ENCODE data around the gene KCNJ4.
"Not testable (repeated sequence)": the region's sequence is repeated elsewhere in the genome, so short reads cannot be mapped to it uniquely, and the experiment has no call there.

Gene KCNJ4

GRCh38 chr22:38411016-38411415, 44.0 kb downstream of the KCNJ4 start:
- no peak for DNase-seq

GRCh38 chr22:38409916-38410315, 45.1 kb downstream of the KCNJ4 start:
- DNase-seq: not testable (repeated sequence)

- no peak for DNase-seq
Measured at GRCh38 chr22:38406617-38407016, 48.4 kb downstream of the KCNJ4 start.

- DNase-seq: no peak
Measured at GRCh38 chr22:38404419-38404818, 50.6 kb downstream of the KCNJ4 start.

- DNase-seq: no peak
Measured at GRCh38 chr22:38403812-38404211, 51.2 kb downstream of the KCNJ4 start.

GRCh38 chr22:38402204-38402603, 52.8 kb downstream of the KCNJ4 start:
- DNase-seq: no peak

- no peak for DNase-seq
Measured at GRCh38 chr22:38401336-38402084, 53.5 kb downstream of the KCNJ4 start.

GRCh38 chr22:38400256-38400655, 54.7 kb downstream of the KCNJ4 start:
- not testable (repeated sequence) for DNase-seq

GRCh38 chr22:38398609-38399461, 56.2 kb downstream of the KCNJ4 start:
- peak; percentile 43 for DNase-seq

- not testable (repeated sequence) for DNase-seq
Measured at GRCh38 chr22:38398181-38398608, 56.8 kb downstream of the KCNJ4 start.

- no peak for DNase-seq
Measured at GRCh38 chr22:38397189-38398085, 57.6 kb downstream of the KCNJ4 start.

GRCh38 chr22:38396440-38397069, 58.4 kb downstream of the KCNJ4 start:
- not testable (repeated sequence) for DNase-seq

- not testable (repeated sequence) for DNase-seq
Measured at GRCh38 chr22:38395944-38396343, 59.1 kb downstream of the KCNJ4 start.

- not testable (repeated sequence) for DNase-seq
Measured at GRCh38 chr22:38394929-38395624, 59.9 kb downstream of the KCNJ4 start.

- DNase-seq: not testable (repeated sequence)
Measured at GRCh38 chr22:38389428-38389818, 65.6 kb downstream of the KCNJ4 start.

- not testable (repeated sequence) for DNase-seq
Measured at GRCh38 chr22:38388506-38389427, 66.2 kb downstream of the KCNJ4 start.

- DNase-seq: not testable (repeated sequence)
Measured at GRCh38 chr22:38386918-38387317, 68.1 kb downstream of the KCNJ4 start.

- no peak for DNase-seq
Measured at GRCh38 chr22:38383417-38383816, 71.6 kb downstream of the KCNJ4 start.

- DNase-seq: not testable (repeated sequence)
Measured at GRCh38 chr22:38381371-38381770, 73.6 kb downstream of the KCNJ4 start.

Measured in kidney glomerular epithelial cell (primary cell).